ENCODE measurements around the gene OPA1. TPM values are rescaled to one million over a fixed set of nuclear protein-coding genes. Genes with fewer than 3 reads are reported as not detected.

Gene OPA1
- total and polyA plus RNA-seq, 2 of the 4 experiments (the other 2 are of a cell fraction): 17.8 to 73.7 TPM

GRCh38 chr3:193677734-193678133 is 84.7 kb downstream of the OPA1 start:
- no peak overlapping the region for H3K4me3 ChIP-seq (ENCODE audit: insufficient read depth, low read depth, low read length)
- H2BK120ac ChIP-seq (ENCODE audit: low read depth, low read length): no peak overlapping the region
- TF ChIP-seq MAZ (IDR thresholded peaks at IDR 0.05; ENCODE audit: borderline replicate concordance, low read depth, low read length) (no peak), SMC3 (IDR thresholded peaks at IDR 0.05; ENCODE audit: low read depth, low read length) (no peak), RCOR1 (IDR thresholded peaks at IDR 0.05; ENCODE audit: insufficient replicate concordance, low read length) (no peak), POLR2A (IDR thresholded peaks at IDR 0.05; ENCODE audit: low read depth, low read length) (no peak), CHD1 (IDR thresholded peaks at IDR 0.05; ENCODE audit: low read depth, low read length) (no peak), RAD21 (IDR thresholded peaks at IDR 0.05; ENCODE audit: low read length) (no peak), RFX5 (IDR thresholded peaks at IDR 0.05; ENCODE audit: low read depth, low read length) (no peak), USF2 (IDR thresholded peaks at IDR 0.05; ENCODE audit: low read depth, low read length) (no peak), BHLHE40 (IDR thresholded peaks at IDR 0.05; ENCODE audit: low read depth, low read length) (no peak), NFE2L2 (IDR thresholded peaks at IDR 0.05; ENCODE audit: low read depth, low read length) (no peak), ELK1 (IDR thresholded peaks at IDR 0.05; ENCODE audit: borderline replicate concordance, low read depth, low read length) (no peak), CEBPB (IDR thresholded peaks at IDR 0.05; ENCODE audit: low read depth, low read length) (no peak), MXI1 (IDR thresholded peaks at IDR 0.05; ENCODE audit: borderline replicate concordance, low read depth, low read length) (no peak), FOS (IDR thresholded peaks at IDR 0.05; ENCODE audit: low read depth, low read length) (no peak), MAFK (IDR thresholded peaks at IDR 0.05; ENCODE audit: low read depth, low read length) (no peak), CTCF (conservative IDR thresholded peaks at IDR 0.05; ENCODE audit: low read depth, low read length) (no peak)
- H2BK20ac ChIP-seq (ENCODE audit: low read depth, low read length): no peak overlapping the region
- 0 out of 2 replicates have a peak, but pooled peaks cover 2% of the 10 kb centered on the region for H3K4me1 ChIP-seq (ENCODE audit: control insufficient read depth, insufficient read depth, low read length)
- DNase-seq (peak; percentile 15), ATAC-seq (ENCODE audit: low read depth) (no peak)
- intact Hi-C loops (cut with micrococcal nuclease) (no loop called here), dilution Hi-C loops (cut with HindIII; ENCODE audit: low sequenced_read_pairs, unreplicated experiment) (no loop called here), in situ Hi-C loops (cut with MboI; ENCODE audit: low sequenced_read_pairs) (no loop called here)
- H3K56ac ChIP-seq (ENCODE audit: extremely low read depth, insufficient read depth, low read length): no peak overlapping the region
- no peak overlapping the region for H3K9ac ChIP-seq (ENCODE audit: low read depth, low read length)
- CTCF ChIA-PET: interaction anchor here (0.8 kb wide), 1 partner anchor 37 kb away, joined by 3 read pairs; no protein-coding TSS in a partner anchor
- POLR2A ChIA-PET (ENCODE audit: unreplicated experiment): no interaction called here
- H2BK15ac ChIP-seq (ENCODE audit: low read depth, low read length): no peak overlapping the region
- H2AK9ac ChIP-seq (replicated peaks; ENCODE audit: low read depth, low read length, poor library complexity): no peak overlapping the region
- H2AK5ac ChIP-seq (ENCODE audit: low read depth, low read length): no peak overlapping the region
- H3K4ac ChIP-seq (ENCODE audit: low read depth, low read length): no peak overlapping the region
- no peak overlapping the region for H2AFZ ChIP-seq (replicated peaks; ENCODE audit: low read length, poor library complexity)
- H4K8ac ChIP-seq (ENCODE audit: low read depth in 2 of 2, low read length in 2 of 2): no peak overlapping the region
- no peak overlapping the region for H4K5ac ChIP-seq (ENCODE audit: low read depth, low read length)
- no peak overlapping the region for H3K18ac ChIP-seq (ENCODE audit: low read depth, low read length)
- no peak overlapping the region for H3K27ac ChIP-seq (ENCODE audit: insufficient read depth, low read length)
- H2BK5ac ChIP-seq (ENCODE audit: low read depth, low read length, poor library complexity, severe bottlenecking): no peak overlapping the region
- no peaks in the 10 kb centered on the region for H3K9me3 ChIP-seq (ENCODE audit: control insufficient read depth, insufficient read depth, low read length)
- no peaks in the 10 kb centered on the region for H4K20me1 ChIP-seq (ENCODE audit: insufficient read depth, low read length)
- H3K23ac ChIP-seq (ENCODE audit: low read depth, low read length): no peak overlapping the region
- no peaks in the 10 kb centered on the region; the same call in 1 of the 2 replicates for H3K36me3 ChIP-seq (ENCODE audit: control insufficient read depth, insufficient read depth, low read length)
- H3K4me2 ChIP-seq (ENCODE audit: low read depth, low read length): no peak overlapping the region
- no peaks in the 10 kb centered on the region for H3K27me3 ChIP-seq (ENCODE audit: control insufficient read depth, insufficient read depth, low read length)
- no peaks in the 10 kb centered on the region for H3K79me1 ChIP-seq (ENCODE audit: low read depth in 1 of 2, low read length in 2 of 2)
- no TSS peak for BruUV-seq (replicated peaks)
- no peak overlapping the region for H3K14ac ChIP-seq (replicated peaks; ENCODE audit: low read depth, low read length)
- whole genome bisulfite sequencing, 2 experiments (ENCODE audit: extremely low coverage in 2 of 2, insufficient read length in 1 of 2): no CpG with 5 or more reads among the region's 5 CpGs
- H4K91ac ChIP-seq (ENCODE audit: insufficient read depth, low read depth, low read length): no peak overlapping the region
- H3K9me1 ChIP-seq (ENCODE audit: insufficient read depth, low read length): 0 out of 2 replicates have a peak, but pooled peaks cover 5% of the 10 kb centered on the region
